HG03439 (cell line): ENCODE measurements around the gene SERINC2.
"Not testable (repeated sequence)": the region's sequence is repeated elsewhere in the genome, so short reads cannot be mapped to it uniquely, and the experiment has no call there.

ENCODE experiments used
- ATAC-seq: cut with Tn5 transposase; IDR thresholded peaks from one replicate; pipeline ENCODE4 v1.9.1; 2021; ENCODE audit warnings: mild to moderate bottlenecking, moderate library complexity; ENCODE audit not compliant: unreplicated experiment

Gene SERINC2

DNA sequence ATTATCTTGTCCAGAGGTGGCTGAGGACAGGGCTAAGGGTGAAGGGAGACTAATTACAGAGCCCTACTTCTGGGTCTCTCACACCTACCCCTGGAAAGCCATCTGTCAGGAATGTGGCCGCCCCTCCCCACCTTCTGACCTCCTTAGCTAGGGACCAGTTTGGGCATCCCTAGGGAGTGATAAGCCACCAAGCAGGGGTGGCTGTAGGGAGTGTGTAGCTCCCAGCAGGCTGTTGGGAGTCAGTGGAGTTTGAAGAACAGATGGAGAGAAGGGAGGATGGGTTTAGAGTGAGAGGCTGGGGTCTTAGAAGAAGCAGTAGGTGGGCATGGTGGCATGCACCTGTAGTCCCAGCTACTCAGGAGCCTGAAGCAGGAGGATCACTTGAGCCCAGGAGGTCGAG lies 808 bp upstream of the SERINC2 start:
- ATAC-seq, result no peak

DNA sequence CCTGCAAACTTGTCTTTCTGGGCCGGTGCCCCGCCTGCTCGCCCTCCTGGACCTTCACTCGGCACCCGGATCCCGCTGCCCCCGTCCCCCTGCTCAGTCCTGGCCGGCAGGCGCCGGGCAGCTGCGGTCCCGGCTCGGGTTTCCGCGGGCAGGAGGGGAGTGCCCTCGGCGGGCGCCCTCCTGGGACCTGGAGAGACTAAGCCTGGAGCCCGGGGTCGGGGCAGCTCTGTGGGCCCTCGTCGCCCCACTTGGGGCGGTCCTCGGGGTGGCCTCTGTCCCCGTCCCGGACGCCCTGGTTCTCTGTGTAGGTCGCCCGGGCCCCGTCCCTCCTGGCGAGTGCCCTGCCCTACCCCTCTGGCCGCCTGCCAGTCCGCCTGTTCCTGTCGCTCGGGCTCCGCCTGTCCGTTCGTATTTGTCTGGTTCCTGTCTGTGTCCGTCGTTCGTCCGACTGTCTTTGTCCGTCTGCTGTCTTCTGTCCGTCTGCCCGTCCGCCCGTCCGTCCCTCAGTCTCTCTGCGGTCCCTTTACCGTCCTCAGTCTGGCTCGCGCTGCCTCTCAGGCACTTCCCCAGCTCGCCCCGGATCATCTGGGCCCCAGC lies 490 bp downstream of the SERINC2 start:
- ATAC-seq, result no peak

DNA sequence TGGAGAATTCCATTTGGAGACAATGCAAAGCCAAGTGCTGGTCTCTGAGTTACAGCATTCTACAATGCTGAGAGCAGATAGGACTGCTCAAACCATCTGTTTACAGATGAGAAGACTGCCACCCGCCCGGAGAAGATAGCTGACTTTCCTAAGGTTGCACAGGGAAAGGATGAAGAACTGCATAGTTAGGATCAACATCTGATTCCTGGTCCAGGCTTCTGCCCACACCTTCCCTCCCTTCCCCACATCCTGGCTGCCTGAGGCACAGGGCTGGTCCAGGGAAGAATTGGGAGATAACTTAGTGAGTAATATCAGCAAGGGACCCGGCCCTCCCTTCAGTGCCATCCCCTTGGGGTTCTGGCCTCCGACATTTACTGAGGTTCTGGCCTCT lies 2.0 kb downstream of the SERINC2 start:
- ATAC-seq, result no peak

DNA sequence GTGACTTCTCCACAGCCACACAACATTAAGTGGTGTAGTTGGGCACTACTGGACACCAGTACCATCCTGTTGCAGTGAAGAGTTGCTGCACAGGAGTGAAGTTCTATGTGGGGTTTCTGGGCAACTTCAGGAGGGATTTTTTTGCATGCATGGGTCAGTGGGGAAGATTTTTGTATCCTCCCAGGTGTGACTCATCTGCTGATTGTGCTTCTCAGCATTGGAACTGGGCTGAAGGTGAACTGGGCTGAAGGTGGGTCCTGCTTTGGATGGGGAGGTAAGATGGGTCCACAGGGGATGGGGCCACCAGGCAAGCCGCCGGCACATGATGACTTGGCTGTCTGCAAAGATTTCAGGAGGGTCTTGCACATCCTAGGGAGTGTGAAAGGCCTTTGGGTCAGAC lies 2.6 kb downstream of the SERINC2 start:
- no peak for ATAC-seq

GRCh38 chr1:31416101-31416736 lies 3.2 kb downstream of the SERINC2 start:
- ATAC-seq, result no peak

DNA sequence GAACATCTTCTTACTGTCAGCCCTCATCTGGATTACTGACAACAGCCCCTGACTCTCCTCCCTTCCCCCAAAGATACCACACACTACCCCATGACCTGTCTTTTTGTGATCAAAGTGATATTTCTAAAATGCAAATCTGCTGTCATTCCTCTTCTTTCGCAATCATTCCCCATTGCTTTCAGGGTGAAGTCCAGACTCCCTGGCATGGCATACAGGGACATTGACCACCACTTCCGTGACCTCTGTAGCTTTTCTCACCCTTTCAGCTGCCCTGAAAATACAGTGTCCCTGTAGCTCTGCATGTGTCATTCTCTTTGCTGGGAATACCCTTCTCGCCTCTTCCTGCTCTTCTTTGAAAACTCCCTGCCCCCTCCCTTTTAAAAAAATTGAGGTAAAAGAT lies 4.1 kb downstream of the SERINC2 start:
- ATAC-seq, result no peak

- no peak for ATAC-seq
Measured at GRCh38 chr1:31418626-31419323, 5.8 kb downstream of the SERINC2 start.

DNA sequence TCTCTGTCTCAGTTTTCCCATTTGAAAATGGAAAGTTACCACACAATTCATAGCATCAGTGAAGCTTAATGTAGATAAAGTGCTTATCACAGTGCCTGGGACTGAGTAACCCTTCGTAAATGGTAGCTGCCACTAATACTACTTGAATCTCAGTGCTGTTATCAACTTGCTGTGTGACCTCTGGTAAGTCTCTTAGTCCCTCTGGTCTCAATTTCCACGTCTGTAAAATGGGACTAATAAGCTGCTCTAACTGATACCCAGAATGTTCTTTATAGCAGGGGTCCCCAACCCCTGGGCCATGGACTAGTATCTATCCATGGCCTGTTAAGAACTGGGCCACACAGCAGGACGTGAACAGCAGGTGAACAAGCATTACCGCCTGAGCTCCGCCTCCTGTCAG lies 7.7 kb downstream of the SERINC2 start:
- ATAC-seq, result no peak

- no peak for ATAC-seq
Measured at GRCh38 chr1:31421371-31422040, 8.5 kb downstream of the SERINC2 start.

- no peak for ATAC-seq
Measured at GRCh38 chr1:31422505-31423319, 9.7 kb downstream of the SERINC2 start.

GRCh38 chr1:31423418-31423947 lies 10.5 kb downstream of the SERINC2 start:
- ATAC-seq, result peak; percentile 63

DNA sequence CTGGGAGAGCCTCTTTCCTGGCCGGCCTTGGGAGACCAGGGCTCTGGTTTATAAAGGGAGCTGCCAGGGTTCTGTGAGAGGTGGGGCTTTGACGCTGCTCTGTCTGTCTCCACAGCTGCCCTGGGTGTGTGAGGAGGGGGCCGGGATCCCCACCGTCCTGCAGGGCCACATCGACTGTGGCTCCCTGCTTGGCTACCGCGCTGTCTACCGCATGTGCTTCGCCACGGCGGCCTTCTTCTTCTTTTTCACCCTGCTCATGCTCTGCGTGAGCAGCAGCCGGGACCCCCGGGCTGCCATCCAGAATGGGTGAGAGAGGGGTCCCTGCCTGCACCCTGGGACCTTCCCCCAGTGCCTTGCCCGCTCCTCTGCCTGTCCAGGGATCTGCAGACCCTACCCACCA lies 11.6 kb downstream of the SERINC2 start:
- ATAC-seq, result no peak

GRCh38 chr1:31425301-31426081 lies 12.5 kb downstream of the SERINC2 start:
- no peak for ATAC-seq

DNA sequence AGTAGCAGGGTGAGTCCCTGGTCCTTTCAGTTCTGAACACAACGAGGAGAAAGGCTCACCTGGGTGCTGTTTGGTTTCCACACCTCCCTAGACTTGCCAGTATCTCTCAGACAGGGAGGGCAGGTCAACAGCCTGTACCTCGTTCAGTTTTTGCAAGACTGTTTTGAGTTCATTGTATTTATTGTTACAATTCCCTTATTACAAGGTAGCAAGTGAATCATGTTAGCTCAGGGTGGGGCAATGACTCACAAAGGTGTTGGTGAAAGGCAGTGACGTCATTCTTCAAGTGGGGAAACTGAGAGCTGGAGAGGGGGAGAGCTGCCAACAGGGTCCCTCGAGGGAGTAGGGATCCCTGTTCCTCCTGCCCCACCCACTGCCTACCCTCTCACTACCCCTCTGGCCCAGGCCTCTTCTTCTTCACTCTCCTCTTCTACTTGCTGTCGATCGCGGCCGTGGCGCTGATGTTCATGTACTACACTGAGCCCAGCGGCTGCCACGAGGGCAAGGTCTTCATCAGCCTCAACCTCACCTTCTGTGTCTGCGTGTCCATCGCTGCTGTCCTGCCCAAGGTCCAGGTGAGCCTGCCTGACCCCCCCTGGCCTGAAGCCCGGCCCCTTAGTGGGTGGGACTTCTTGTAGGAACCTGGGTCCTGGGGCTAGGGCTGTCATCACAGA lies 13.4 kb downstream of the SERINC2 start:
- ATAC-seq, result no peak

- no peak for ATAC-seq
Measured at GRCh38 chr1:31427322-31427721, 14.3 kb downstream of the SERINC2 start.

GRCh38 chr1:31428436-31429221 lies 15.6 kb downstream of the SERINC2 start:
- ATAC-seq, result no peak

- no peak for ATAC-seq
Measured at GRCh38 chr1:31429583-31429982, 16.6 kb downstream of the SERINC2 start.

DNA sequence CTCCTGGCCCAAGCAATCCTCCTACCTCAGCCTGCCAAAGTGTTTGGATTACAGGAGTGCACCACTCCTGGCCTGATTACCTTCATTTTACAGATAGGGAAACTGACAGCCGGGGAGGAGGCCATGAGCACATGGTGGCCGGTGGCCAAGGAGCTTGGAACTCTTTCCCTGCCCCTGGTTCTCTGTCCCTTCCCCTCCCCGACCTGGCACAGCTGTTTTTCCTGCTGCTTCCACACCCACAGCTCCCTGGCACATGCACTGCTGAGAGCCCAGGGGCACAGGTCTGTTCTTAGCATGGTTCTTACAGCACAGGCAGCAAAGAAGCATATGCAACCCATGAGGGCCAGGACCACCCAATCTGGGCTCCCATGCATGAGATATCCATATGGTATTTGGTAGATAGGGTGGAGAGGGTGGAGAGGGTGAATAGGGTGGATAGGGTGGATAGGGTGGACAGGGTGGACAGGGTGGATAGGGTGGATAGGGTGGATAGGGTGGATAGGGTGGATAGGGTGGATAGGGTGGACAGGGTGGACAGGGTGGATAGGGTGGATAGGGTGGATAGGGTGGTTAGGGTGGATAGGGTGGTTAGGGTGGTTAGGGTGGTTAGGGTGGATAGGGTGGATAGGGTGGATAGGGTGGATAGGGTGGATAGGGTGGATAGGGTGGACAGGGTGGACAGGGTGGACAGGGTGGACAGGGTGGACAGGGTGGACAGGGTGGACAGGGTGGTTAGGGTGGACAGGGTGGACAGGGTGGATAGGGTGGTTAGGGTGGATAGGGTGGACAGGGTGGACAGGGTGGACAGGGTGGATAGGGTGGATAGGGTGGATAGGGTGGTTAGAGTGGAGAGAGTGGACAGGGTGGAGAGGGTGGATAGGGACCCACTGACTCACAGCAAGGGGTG lies 18.6 kb downstream of the SERINC2 start:
- ATAC-seq, result not testable (repeated sequence)
